ENCODE data around the gene RNGTT.

Gene RNGTT

GRCh38 chr6:88702956-88703556 is 260.4 kb downstream of the RNGTT start:
- no peak for TF ChIP-seq CEBPB (IDR thresholded peaks at IDR 0.05)
- TF ChIP-seq TAF1 (IDR thresholded peaks at IDR 0.05; ENCODE audit: low read depth) = no peak
- TF ChIP-seq MAX (IDR thresholded peaks at IDR 0.05) = no peak
- no peak for TF ChIP-seq EGR1 (IDR thresholded peaks at IDR 0.05)
- no peak for TF ChIP-seq EP300 (IDR thresholded peaks at IDR 0.05; ENCODE audit: borderline replicate concordance)
- no peak for TF ChIP-seq RAD21 (IDR thresholded peaks at IDR 0.05; ENCODE audit: low read depth)
- TF ChIP-seq YY1 (IDR thresholded peaks at IDR 0.05; ENCODE audit: low read depth) = no peak
- no peak for TF ChIP-seq ZBTB7A (IDR thresholded peaks at IDR 0.05; ENCODE audit: low read depth)
- no peak for TF ChIP-seq CREB1 (IDR thresholded peaks at IDR 0.05; ENCODE audit: low read depth)
- TF ChIP-seq REST (IDR thresholded peaks at IDR 0.05; ENCODE audit: low read depth) = no peak
- TF ChIP-seq NFIC (IDR thresholded peaks at IDR 0.05) = no peak
- TF ChIP-seq USF1 (IDR thresholded peaks at IDR 0.05) = no peak
- no peak for TF ChIP-seq TEAD4 (IDR thresholded peaks at IDR 0.05)
- TF ChIP-seq TCF12 (IDR thresholded peaks at IDR 0.05; ENCODE audit: low read depth) = no peak

- TF ChIP-seq CREB1 (IDR thresholded peaks at IDR 0.05; ENCODE audit: low read depth) (no peak), ZBTB7A (IDR thresholded peaks at IDR 0.05; ENCODE audit: low read depth) (no peak), NFIC (IDR thresholded peaks at IDR 0.05) (no peak), TAF1 (IDR thresholded peaks at IDR 0.05; ENCODE audit: low read depth) (no peak), YY1 (IDR thresholded peaks at IDR 0.05; ENCODE audit: low read depth) (no peak), RAD21 (IDR thresholded peaks at IDR 0.05; ENCODE audit: low read depth) (no peak), TEAD4 (IDR thresholded peaks at IDR 0.05) (no peak)
Observed at GRCh38 chr6:88698661-88699060, 264.8 kb downstream of the RNGTT start.

GRCh38 chr6:88695937-88696336 is 267.5 kb downstream of the RNGTT start:
- TF ChIP-seq MAX (IDR thresholded peaks at IDR 0.05) (no peak), TCF12 (IDR thresholded peaks at IDR 0.05; ENCODE audit: low read depth) (no peak), FOXM1 (IDR thresholded peaks at IDR 0.05; ENCODE audit: borderline replicate concordance, low read depth) (no peak), ZBTB7A (IDR thresholded peaks at IDR 0.05; ENCODE audit: low read depth) (no peak), YY1 (IDR thresholded peaks at IDR 0.05; ENCODE audit: low read depth) (no peak), CREB1 (IDR thresholded peaks at IDR 0.05; ENCODE audit: low read depth) (no peak), REST (IDR thresholded peaks at IDR 0.05; ENCODE audit: low read depth) (no peak), RAD21 (IDR thresholded peaks at IDR 0.05; ENCODE audit: low read depth) (no peak), NFIC (IDR thresholded peaks at IDR 0.05) (no peak), USF1 (IDR thresholded peaks at IDR 0.05) (no peak), EGR1 (IDR thresholded peaks at IDR 0.05) (no peak), CEBPB (IDR thresholded peaks at IDR 0.05) (no peak), TAF1 (IDR thresholded peaks at IDR 0.05; ENCODE audit: low read depth) (no peak), EP300 (IDR thresholded peaks at IDR 0.05; ENCODE audit: borderline replicate concordance) (no peak)

GRCh38 chr6:88683734-88684133 is 279.7 kb downstream of the RNGTT start:
- no peak for TF ChIP-seq MAX (IDR thresholded peaks at IDR 0.05)
- no peak for TF ChIP-seq USF1 (IDR thresholded peaks at IDR 0.05)
- TF ChIP-seq YY1 (IDR thresholded peaks at IDR 0.05; ENCODE audit: low read depth) = no peak
- no peak for TF ChIP-seq RAD21 (IDR thresholded peaks at IDR 0.05; ENCODE audit: low read depth)
- TF ChIP-seq NFIC (IDR thresholded peaks at IDR 0.05) = no peak
- TF ChIP-seq CREB1 (IDR thresholded peaks at IDR 0.05; ENCODE audit: low read depth) = no peak
- no peak for TF ChIP-seq REST (IDR thresholded peaks at IDR 0.05; ENCODE audit: low read depth)
- no peak for TF ChIP-seq TCF12 (IDR thresholded peaks at IDR 0.05; ENCODE audit: low read depth)
- no peak for TF ChIP-seq ZBTB7A (IDR thresholded peaks at IDR 0.05; ENCODE audit: low read depth)
- TF ChIP-seq FOXM1 (IDR thresholded peaks at IDR 0.05; ENCODE audit: borderline replicate concordance, low read depth) = no peak
- no peak for TF ChIP-seq TEAD4 (IDR thresholded peaks at IDR 0.05)

All from Ishikawa (cell line).